K562 (cell line): ENCODE results near the gene SPOUT1. TPM values are rescaled to one million over a fixed set of nuclear protein-coding genes. Genes with fewer than 3 reads are reported as not detected.
A peak's percentile ranks its signal among the peaks of the same experiment; 100 is the strongest.

Source experiments
- AFF4 ChIP-seq: sonication (generic); formaldehyde crosslinking; IDR thresholded peaks from 2 replicates; pipeline ENCODE4 v1.8.0; 2023; ENCODE audit warnings: mild to moderate bottlenecking, missing genetic modification reagents
- CHD1 ChIP-seq: fragments of 200-600 bp; sonication (generic); IDR thresholded peaks from one replicate; pipeline ENCODE4 v1.6.1; 2012; ENCODE audit warnings: mild to moderate bottlenecking, moderate library complexity, low read length, inconsistent platforms
- CHD4 ChIP-seq: fragments of 200-600 bp; sonication (generic); IDR thresholded peaks from 3 replicates; pipeline ENCODE4 v1.6.1; 2012; ENCODE audit warnings: low read depth, mild to moderate bottlenecking, mixed read lengths, low read length, inconsistent platforms; ENCODE audit not compliant: insufficient read depth, insufficient replicate concordance, poor library complexity, severe bottlenecking
- E2F3 ChIP-seq: fragments of 250-450 bp; sonication (Bioruptor Pico); IDR thresholded peaks from 2 replicates; pipeline ENCODE4 v1.4.0; 2020; ENCODE audit warnings: mild to moderate bottlenecking
- E2F5 ChIP-seq: sonication (generic); formaldehyde crosslinking; IDR thresholded peaks from 2 replicates; pipeline ENCODE4 v1.8.0; 2022; ENCODE audit warnings: mild to moderate bottlenecking, missing genetic modification reagents
- EHMT2 ChIP-seq: fragments of 450-650 bp; IDR thresholded peaks from 2 replicates; pipeline ENCODE4 v1.6.1; 2018; ENCODE audit warnings: antibody characterized with exemption
- ILF3 ChIP-seq: fragments of 450-650 bp; IDR thresholded peaks from 2 replicates; pipeline ENCODE4 v1.6.1; 2018; ENCODE audit warnings: antibody characterized with exemption, mild to moderate bottlenecking, moderate library complexity, borderline replicate concordance
- KLF1 ChIP-seq: fragments of 450-650 bp; IDR thresholded peaks from 2 replicates; pipeline ENCODE4 v1.6.1; 2016; ENCODE audit warnings: missing genetic modification characterization, missing compliant biosample characterization
- MEIS2 ChIP-seq: fragments of 450-650 bp; IDR thresholded peaks from 2 replicates; pipeline ENCODE4 v1.6.1; 2014; ENCODE audit warnings: mild to moderate bottlenecking; ENCODE audit not compliant: partially characterized antibody
- NR3C1 ChIP-seq: sonication (generic); formaldehyde crosslinking; IDR thresholded peaks from 2 replicates; pipeline ENCODE4 v1.8.1; 2022; ENCODE audit warnings: missing genetic modification reagents
- POLR2A ChIP-seq: fragments of 450-650 bp; conservative IDR thresholded peaks from 2 replicates; pipeline ENCODE4 v1.6.1; 2016
- RUNX1 ChIP-seq: sonication (generic); IDR thresholded peaks from 2 replicates; pipeline ENCODE4 v1.6.1; 2016; ENCODE audit warnings: antibody characterized with exemption, low read depth
- TEAD4 ChIP-seq, 2 experiments: sonication (generic) in 1 of 2; formaldehyde crosslinking in 1 of 2; IDR thresholded peaks; 2 replicates each; pipeline versions ENCODE4 v1.6.1 to v1.8.0; 2012 to 2022; ENCODE audit warnings: borderline replicate concordance in 1 of 2, inconsistent platforms in 1 of 2, low read length in 1 of 2, mild to moderate bottlenecking in 1 of 2, missing genetic modification reagents in 1 of 2
- TFAP4 ChIP-seq: sonication (generic); formaldehyde crosslinking; IDR thresholded peaks from 2 replicates; pipeline ENCODE4 v1.8.0; 2022; ENCODE audit warnings: missing genetic modification reagents, mild to moderate bottlenecking, moderate library complexity, borderline replicate concordance
- TSHZ1 ChIP-seq: fragments of 250-450 bp; sonication (Bioruptor Pico); IDR thresholded peaks from 2 replicates; pipeline ENCODE4 v1.4.0; 2020; ENCODE audit warnings: mild to moderate bottlenecking, moderate library complexity
- ZNF175 ChIP-seq: fragments of 200-800 bp; sonication (Bioruptor generic); IDR thresholded peaks from 2 replicates; pipeline ENCODE4 v1.6.1; 2016; ENCODE audit warnings: low read depth, mild to moderate bottlenecking, missing genetic modification characterization, missing compliant biosample characterization
- ZNF551 ChIP-seq: fragments of 250-450 bp; sonication (Bioruptor Pico); IDR thresholded peaks from 2 replicates; pipeline ENCODE4 v1.5.0; 2021; ENCODE audit warnings: mild to moderate bottlenecking, moderate library complexity
- polyA plus RNA-seq, 8 experiments: library from polyadenylated mRNA; depleted of rRNA in 4 of 8; stranded (reverse) in 5 of 8; unstranded in 3 of 8; fragments of >200 nt; fragmentation: Nextera tagmentation in 2 of 8; fragmentation: Illumina TruSeq in 1 of 8; extraction: Ambion mirVana in 2 of 8; extraction: Trizol in 1 of 8; gene quantifications; 2 replicates each; pipeline versions ENCODE4 v1.2.1 to v1.2.3, GENCODE V29; 2011 to 2014; ENCODE audit warnings: inconsistent platforms in 1 of 8, missing spikeins in 1 of 8
- total RNA-seq, 7 experiments: library from RNA; depleted of rRNA in 6 of 7; stranded (reverse); fragments of >200 nt in 6 of 7; fragmentation: Illumina TruSeq in 2 of 7; extraction: Trizol in 2 of 7; gene quantifications; 2 replicates each; pipeline versions ENCODE4 v1.2.1 to v1.2.3, GENCODE V29; 2011 to 2021; ENCODE audit warnings: low replicate concordance in 1 of 7

Gene SPOUT1
- total and polyA plus RNA-seq, 9 of the 15 experiments (the other 6 are each of a cell fraction or from before 2014, with no cell fraction given): 10.6 to 121 (median 37.4) TPM

- TF ChIP-seq TFAP4 (peak; percentile 92), EHMT2 (no peak), AFF4 (CRISPR knock-in tag) (peak; percentile 78), TEAD4 (IDR thresholded peaks at IDR 0.05; ENCODE audit: low read length) (no peak; the same call in 1 of the 2 replicates), TEAD4 (CRISPR knock-in tag; IDR thresholded peaks at IDR 0.05; ENCODE audit: borderline replicate concordance) (peak; percentile 65; the same call in 1 of the 2 replicates), E2F3 (CRISPR knock-in tag) (no peak), NR3C1 (CRISPR knock-in tag) (peak; percentile 82; the same call in 1 of the 2 replicates), E2F5 (CRISPR knock-in tag) (peak; percentile 81), ZNF175 (CRISPR knock-in tag) (no peak), POLR2A (peak; percentile 81), KLF1 (tag) (peak; percentile 79), CHD4 (no peak), TSHZ1 (CRISPR knock-in tag) (no peak), ILF3 (no peak), ZNF551 (CRISPR knock-in tag) (no peak), CHD1 (no peak), MEIS2 (peak; percentile 73), RUNX1 (no peak)
Measured at GRCh38 chr9:128786681-128787601, 42.7 kb downstream of the SPOUT1 start, which contains the start of gene TBC1D13 (continued).
